HG02763 (cell line): ENCODE results near the gene CYP24A1.

Source experiments
- ATAC-seq: cut with Tn5 transposase; IDR thresholded peaks from one replicate; pipeline ENCODE4 v1.9.1; 2021; ENCODE audit warnings: mild to moderate bottlenecking, moderate library complexity; ENCODE audit not compliant: unreplicated experiment

The CYP24A1 gene

DNA sequence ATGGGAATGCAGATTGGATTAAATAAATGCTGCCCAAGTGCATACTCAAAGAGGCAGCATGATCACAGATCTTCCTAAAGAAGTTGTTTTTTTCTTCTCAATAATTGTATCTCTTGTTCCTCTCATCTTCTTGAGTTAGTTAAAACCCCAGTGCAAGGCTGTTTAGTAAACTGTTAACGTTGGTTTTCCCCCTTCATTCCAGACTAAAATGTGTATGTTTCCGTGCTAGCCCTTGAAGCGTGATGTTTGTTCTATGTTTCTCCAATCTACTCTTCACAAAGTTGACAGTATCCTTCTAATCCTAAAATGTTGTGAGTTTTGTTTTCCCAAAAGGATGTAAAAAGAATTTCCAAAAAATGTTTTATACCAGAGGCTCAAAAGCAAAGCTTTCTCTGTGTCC lies 15.6 kb downstream of the CYP24A1 start:
- ATAC-seq: no peak

DNA sequence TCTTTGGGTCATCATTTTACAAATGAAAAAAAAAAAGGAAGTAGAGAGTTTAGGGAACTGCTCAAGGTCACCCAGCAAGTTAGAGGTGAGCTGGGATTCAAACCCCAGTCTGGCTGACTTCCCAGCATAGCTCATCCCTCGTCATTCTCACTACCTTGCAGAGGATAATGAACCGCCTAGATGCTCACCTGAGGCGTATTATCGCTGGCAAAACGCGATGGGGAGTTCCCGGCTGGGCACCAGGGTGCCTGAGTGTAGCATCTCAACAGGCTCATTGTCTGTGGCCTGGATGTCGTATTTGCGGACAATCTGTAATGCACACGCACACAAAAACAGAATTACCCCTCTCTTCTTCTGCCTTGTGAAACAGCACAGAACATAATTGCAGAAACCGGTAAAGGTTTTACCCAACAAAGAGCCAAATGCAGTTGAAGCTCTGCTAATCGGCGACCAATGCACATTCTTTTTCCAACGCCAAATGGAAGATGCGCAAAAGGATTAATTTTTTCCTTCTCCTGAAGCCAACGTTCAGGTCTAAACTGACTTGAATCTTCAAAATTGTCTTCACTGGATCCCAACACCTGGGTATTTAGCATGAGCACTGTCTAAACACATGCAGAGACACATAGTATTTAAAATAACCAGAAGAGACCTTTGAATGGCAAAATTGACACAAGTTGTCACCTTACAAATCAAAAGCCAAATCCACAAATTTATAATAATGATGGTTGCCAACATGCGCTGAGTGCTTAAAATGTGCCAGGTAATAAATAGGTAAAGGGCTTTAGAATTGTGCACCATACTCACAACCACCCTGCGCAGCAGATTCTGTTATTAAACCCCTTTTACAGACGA lies 16.6 kb downstream of the CYP24A1 start:
- ATAC-seq: no peak

DNA sequence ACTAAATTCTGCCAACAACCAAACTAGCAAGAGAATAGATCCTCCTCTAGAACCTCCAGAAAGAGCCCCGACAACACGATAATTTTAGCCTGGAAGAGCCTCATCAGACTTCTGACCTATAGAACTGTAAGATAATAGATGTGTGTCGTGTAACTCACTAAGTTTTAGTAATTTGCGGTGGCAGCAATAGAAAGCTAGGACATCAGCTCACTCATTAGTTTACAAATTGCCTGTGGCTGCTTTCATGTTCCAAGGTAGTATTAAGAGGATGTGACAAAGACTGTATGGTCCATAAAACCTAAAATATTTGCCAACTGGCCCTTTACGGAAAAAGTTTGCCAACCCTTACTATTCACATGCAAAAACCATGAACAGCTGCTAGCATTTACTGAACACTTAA lies 17.3 kb downstream of the CYP24A1 start:
- ATAC-seq: no peak

DNA sequence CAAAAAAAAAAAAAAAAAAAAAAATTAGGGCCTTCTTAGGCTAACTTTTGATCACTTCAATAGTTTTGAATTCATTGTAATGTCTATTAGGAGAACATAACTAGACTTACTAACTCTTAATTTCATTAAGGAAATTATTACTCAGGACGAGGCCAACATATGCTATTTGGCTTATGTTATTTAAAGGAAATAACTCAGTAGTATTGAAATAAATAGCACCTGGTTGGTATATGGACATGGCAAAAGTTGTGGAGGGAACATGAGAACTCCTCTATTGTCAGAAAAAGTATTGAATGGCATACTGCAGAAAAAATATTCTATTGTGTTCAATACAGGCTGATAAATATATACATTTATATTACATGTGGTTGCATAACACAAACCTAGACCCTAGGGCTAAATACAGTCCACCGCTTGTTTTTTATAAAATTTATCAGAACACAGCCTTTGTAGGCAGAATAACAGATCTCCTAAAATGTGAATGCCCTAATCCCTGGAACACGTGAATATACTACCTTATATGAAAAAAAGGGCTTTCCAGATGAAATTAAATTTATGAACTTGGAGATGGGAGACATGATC lies 18.0 kb downstream of the CYP24A1 start:
- ATAC-seq: no peak

- ATAC-seq: no peak
Measured at GRCh38 chr20:54154439-54154838, 19.3 kb downstream of the CYP24A1 start.

GRCh38 chr20:54153847-54154246 lies 19.9 kb downstream of the CYP24A1 start:
- no peak for ATAC-seq

DNA sequence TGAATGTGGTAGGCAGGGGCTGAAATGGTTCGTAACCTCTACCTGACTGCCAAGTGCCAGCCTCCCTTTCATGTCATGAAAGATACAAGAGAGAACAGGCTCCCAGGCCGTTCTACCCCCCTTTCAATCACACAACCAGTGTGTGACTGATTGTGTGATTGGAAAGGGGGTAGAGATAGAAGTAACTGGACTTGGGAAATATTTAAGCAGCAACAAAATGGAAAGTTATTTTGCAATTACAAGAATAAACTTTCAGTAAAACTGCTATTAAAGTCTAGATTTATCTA lies 20.8 kb downstream of the CYP24A1 start:
- ATAC-seq: no peak

DNA sequence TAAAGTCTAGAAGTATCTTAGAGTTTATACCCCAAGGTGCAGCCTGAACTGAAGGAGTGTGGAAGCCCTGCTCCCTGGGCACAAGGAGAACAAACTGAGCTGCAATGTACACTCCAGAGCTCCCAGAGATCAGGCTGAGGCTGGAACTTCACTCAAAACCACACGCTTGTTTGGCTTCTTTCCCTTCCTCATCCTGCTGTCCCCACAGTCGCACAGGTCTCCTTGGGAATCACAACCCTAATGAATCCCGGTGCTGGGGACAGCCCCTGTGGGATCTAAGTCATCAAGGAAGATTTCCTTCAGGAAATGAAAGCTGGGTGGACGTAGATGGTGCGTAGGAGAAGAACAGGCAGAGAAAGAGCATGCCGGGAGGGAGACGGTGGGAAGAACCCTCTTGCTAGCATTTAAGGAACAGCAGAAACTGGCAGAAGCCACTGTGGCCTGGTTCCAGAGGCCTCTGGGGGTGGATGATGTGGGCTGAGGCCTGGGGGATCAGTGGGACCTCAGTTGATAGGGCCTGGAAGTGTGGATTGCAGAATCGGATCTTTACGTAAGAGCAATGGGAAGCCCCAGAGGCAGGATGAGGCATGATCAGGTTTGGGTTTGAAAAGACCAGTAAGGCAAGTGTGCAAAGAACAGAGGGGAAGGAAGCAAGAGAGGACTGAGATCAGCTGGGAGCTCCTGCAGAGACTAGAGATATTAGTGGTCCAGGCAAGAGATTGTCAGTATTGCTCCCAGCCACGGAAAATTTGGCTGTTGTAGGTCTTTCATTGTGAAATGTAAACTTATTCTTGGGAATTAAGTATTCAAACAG lies 21.4 kb downstream of the CYP24A1 start:
- no peak for ATAC-seq

GRCh38 chr20:54151511-54152226 lies 22.1 kb downstream of the CYP24A1 start:
- no peak for ATAC-seq

GRCh38 chr20:54151075-54151439 lies 22.7 kb downstream of the CYP24A1 start:
- no peak for ATAC-seq

GRCh38 chr20:54149765-54150264 lies 24.0 kb downstream of the CYP24A1 start:
- no peak for ATAC-seq

GRCh38 chr20:54148947-54149764 lies 24.6 kb downstream of the CYP24A1 start:
- ATAC-seq: no peak

GRCh38 chr20:54146672-54147071 lies 27.1 kb downstream of the CYP24A1 start:
- no peak for ATAC-seq

GRCh38 chr20:54144847-54145414 lies 28.9 kb downstream of the CYP24A1 start:
- ATAC-seq: no peak

GRCh38 chr20:54140927-54141566 lies 32.7 kb downstream of the CYP24A1 start:
- ATAC-seq: no peak

DNA sequence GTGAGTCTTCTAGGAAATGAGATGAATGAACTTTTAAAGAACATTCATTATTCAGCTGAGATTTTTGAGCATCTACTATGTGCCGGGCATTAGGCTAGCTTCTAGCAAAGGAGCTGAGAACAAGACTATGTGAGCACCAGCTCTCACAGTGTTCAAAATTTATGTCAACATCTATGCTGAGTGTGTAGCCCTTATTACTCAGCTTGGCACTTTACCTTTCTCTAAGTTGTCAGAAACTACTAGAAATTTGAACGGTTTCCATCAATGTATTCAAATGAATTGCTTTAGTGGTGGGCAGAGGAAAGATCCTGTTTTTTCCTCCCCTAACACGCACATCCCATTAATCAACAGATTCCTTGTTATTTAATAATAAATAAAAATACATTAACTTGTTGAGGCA lies 33.3 kb downstream of the CYP24A1 start:
- ATAC-seq: no peak

DNA sequence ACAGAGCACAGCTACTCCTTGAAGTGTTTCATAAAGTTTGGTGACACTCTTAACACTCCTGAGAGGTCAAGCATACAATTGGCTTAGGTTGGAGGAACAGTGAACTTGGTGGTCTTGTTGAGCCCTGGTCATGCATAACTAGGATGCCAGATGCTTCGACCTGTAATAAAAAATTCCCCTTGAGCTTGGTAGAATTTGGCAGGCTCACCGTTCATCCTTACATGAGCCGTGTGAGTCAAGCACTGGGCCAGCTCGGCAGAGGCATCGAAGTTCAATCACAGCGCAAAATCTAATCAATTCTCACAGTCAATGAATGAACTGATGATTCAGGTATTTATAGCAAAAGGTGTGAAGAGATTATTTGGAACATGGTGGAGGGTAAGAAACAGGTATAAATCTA lies 33.7 kb downstream of the CYP24A1 start:
- no peak for ATAC-seq

DNA sequence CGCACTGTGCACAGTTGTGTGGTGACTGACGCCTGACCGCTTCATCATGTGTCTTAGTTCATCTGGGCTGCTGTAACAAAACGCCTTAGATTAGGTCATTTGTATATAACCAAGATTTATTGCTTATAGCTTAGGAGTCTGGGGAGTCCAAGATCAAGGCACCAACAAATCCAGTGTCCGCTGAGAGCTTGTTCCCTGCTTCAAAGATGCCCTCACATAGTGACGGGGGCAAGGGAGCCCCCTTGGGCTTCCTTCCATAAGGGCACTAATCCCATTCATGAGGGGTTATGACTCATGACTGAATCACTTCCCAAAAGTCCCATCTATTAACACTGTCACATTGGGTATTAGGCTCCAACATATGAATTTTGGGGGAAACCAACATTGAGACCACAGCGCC lies 34.6 kb downstream of the CYP24A1 start:
- ATAC-seq: no peak

DNA sequence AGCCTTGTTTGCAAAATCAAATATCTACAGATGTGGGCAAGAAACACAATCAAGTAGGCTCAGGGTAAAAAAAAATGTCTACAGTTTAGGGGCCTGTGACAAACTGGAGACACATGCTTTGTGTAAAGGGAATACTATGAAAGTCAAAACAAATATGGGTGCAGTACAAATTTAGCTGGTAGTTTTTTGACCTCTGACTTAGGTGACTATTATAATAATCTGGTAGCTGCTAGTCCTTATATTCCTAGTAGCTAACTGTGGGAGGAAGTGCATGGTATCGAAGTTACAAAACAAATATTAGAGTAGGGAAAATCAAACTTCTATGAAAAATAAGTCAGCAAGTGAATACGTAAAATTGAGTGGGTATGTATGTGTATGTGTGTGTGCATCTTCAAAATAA lies 35.4 kb downstream of the CYP24A1 start:
- no peak for ATAC-seq

GRCh38 chr20:54137115-54137514 lies 36.7 kb downstream of the CYP24A1 start:
- ATAC-seq: no peak
